GM19452 (cell line): Measurements from ENCODE around the gene TAX1BP1.
"Not testable (repeated sequence)": the region's sequence is repeated elsewhere in the genome, so short reads cannot be mapped to it uniquely, and the experiment has no call there.

Experiments
- ATAC-seq: cut with Tn5 transposase; IDR thresholded peaks from one replicate; pipeline ENCODE4 v1.9.1; 2021; ENCODE audit not compliant: unreplicated experiment

The TAX1BP1 gene

DNA sequence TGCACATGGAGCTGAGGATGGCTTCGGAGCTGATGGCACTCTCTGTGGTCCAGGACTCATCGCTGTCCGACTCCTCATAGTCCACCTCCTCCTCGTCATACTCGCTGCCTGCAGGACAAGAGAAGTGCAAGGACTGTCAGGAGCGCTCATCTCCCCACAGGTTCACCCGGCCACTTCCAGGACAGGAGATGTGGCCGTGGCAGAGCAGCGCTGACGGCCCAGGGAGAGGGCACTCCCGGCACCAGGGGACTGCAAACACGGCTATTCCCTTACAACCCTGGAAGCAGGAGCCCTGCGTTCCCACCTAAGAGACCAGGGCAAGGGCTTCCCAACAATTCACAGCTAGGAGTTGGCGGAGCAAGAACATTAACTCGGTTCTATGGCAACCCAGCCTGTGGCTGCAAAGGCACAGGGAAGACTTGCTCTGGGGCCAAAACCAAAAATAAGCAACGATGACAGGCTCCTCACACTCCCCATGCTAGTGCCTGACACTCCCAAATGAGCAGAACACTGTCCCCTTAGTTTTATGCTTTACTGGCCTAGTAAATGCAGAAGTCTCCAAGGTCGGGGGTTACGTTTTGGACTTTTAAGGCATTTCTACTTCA is 100.9 kb downstream of the TAX1BP1 start:
- no peak for ATAC-seq

DNA sequence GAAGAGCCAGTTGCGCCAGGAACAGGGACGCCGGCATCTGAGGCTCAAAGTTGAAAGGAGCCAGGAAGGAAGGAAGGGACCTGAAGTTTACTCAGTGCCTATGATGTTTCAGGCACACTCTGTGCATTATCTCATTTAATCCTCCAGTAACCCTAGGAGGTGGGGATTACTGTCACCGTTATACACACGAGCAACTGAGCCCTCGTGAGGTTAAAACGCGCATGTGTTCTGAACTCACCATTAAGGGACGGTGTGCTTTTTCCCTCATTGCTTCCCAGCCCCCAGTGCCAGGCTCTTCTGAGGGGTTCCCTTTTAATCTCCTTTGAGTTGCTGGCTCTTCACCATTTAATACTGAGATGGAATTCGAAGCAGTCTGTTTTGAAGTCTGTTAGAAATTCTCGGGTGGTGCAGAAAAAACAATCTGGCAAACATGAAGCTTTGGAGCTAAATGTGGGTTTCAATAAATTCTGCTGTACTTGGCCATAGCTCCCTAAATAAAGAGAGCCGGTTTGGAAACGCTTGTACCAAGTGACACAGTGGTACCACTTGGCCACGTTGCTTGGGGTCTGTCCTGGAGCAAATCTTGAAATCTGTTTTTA is 102.2 kb downstream of the TAX1BP1 start:
- ATAC-seq, result no peak

DNA sequence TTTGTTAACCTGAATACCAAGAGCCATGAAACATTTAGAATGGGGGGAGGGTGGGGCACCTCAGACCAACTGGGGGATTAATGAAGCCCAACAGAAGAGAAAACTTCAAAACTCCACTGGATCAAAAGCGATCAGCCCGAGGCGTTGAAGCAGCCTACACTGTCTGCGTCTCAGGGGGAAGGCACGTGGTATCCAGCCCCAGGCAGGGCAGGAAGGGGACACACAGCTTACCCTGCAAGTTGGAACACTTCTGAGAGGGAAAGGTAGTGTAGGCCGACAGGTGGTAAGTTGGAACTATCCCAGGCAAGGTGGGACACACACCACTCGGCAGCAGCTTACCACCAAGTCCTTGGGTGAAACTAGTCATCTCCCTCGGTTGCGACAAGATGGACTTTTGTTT is 102.9 kb downstream of the TAX1BP1 start:
- no peak for ATAC-seq

GRCh38 chr7:27843584-27844305 is 103.8 kb downstream of the TAX1BP1 start:
- ATAC-seq, result no peak

DNA sequence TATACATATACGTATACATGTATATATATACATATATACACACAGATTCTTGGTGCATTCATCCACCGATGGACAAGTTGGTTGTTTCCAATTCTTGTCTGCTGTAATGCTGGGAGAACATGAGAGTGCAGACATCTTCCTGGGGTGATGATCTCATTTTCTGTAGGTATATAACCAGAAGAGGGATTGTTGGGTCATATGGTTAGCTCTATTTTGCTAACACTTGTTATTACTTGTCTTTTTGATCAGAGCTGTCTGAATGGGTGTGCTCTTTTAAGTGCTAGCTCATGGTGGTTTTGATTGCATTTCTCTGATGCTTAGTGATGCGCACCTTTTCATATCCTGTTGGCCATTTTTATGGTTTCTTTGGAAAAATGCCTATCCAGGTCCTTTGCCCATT is 106.4 kb downstream of the TAX1BP1 start:
- ATAC-seq, result no peak

- ATAC-seq, result no peak
Observed at GRCh38 chr7:27850531-27850930, 110.6 kb downstream of the TAX1BP1 start.

- ATAC-seq, result not testable (repeated sequence)
Observed at GRCh38 chr7:27856703-27857485, 116.9 kb downstream of the TAX1BP1 start.

- ATAC-seq, result no peak
Observed at GRCh38 chr7:27860800-27861199, 120.8 kb downstream of the TAX1BP1 start.

DNA sequence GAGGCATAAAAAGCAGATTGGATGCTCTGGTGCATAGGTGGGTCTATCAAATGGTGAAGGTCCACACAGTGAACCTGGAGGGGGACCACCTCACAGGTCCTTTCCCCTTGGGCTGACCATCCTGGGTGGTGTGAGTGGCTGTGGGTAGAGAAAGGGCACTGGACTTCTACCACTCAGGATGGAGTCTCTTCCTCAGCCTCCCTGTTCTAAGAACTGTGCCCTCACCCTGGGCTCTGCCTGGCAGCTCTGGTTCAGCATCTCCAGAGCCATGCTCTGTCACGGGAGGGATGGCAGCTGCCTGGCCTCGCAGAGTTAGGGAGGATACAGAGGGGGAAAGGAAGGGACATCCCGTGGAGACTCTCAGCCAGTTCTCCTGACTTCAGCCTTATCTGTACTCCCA is 121.8 kb downstream of the TAX1BP1 start:
- no peak for ATAC-seq

DNA sequence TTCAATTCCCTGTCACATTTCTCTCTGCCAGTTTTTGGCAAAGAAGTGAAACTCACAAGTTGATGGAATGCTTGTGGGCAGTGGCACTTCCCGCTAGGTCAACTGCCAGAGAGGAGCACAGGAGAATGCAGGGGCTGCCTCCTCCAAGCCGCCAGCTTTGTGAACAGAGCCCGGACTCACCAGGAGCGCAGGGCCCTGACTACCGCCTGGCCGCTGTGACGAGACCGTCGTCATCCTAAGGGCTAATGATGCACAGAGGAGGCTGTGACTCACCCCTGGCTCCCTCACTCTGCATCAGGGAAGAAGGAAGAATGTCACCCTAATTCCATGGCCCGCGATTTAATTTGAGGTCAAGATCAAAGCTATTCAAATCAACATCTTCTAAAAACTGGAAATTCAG is 123.9 kb downstream of the TAX1BP1 start:
- ATAC-seq, result no peak

DNA sequence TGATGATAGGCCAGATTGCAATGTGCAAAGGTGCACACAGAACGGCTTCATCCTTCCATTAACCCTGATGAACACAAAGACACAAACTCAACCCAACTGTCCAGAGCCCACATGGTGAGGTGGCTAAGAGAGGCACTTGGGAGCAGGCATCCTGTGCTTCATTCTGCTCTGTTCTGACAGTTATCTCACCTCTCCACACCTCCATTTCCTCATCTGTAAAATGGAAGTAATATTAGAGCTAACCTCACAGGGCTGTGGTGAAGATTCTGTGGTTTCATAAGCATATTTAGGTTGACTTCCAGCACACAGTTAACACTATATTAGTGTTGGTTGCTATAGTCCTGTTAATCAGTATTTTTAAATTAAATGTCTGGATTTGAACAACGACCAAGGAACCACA is 126.3 kb downstream of the TAX1BP1 start:
- no peak for ATAC-seq

GRCh38 chr7:27866828-27867672 is 127.1 kb downstream of the TAX1BP1 start:
- ATAC-seq, result no peak

DNA sequence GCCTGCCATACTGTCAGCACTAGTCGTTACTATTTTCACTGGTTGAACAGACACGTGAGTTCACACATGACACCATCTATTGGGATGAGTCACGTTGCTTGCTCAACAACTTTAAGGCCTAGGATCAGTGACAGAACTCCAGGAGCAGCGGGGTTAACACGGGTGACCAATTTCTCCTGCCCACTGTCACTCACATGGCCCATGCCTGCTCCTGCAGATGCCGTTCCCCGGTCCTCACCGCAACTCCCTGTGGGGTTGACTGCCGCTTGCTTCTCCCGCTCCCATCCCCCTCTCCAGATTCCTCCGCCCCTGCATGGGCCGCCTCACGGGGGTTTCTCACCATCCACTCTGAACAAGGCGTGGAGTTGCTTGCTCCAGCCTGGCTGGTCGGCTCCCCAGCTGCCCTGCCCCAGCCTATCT is 128.2 kb downstream of the TAX1BP1 start:
- ATAC-seq, result no peak

- ATAC-seq, result no peak
Observed at GRCh38 chr7:27869056-27869455, 129.1 kb downstream of the TAX1BP1 start.

DNA sequence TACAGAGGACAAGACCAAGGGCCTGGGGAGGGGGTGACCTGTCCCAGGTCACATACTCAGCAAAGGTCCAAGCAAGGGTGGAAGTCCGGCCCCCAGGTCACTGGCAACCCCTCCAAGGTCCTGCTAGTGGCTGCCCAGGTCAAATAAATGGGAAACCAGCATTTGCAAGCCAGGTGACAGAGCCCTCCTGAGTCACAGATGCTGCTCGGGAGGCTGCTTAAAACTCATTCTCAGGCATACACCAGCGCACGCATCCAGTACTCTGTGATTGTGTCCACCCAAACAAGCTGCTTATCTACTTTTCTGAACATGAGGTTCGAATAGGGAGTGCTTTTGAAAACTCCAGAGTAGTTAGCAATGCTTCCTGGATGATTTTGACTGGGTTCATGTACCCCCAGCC is 130.6 kb downstream of the TAX1BP1 start:
- ATAC-seq, result no peak

DNA sequence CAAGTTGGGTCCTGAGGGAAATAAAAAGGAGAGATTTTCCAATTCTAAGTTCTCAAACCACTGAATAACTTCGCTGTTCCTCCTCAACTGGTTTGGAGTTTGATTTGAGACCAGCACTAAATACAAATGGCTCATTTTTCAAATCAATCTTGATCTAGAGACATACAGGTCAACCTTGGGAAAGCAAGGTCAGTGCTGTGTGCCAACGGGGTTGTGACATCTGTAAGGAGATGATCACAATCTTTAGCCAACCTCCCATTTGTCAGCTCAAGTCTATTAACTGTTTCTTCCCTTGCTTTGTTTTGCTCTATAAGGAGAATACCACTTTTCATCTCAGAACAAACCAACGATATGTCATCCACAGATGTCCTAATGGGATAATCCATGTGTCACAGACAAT is 131.1 kb downstream of the TAX1BP1 start:
- ATAC-seq, result no peak

DNA sequence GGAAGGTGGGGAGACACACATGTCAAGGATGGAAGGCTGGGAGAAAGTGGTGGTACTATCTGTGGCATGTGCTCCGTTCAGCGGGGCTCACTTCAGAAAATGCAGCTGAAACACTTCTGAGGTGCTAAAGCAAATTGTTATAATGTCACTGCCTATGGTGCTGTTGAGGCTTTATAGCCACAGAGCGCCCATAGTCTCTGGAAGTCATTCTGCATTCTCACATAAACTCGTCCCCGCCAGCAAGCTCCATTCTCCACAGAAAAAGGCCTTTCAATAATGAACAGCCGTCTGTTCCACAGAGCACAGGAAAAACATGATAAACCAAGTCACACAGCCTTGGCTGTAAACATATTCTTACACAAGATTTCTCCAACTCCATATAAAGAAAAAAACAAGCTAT is 131.9 kb downstream of the TAX1BP1 start:
- no peak for ATAC-seq

- ATAC-seq, result no peak
Observed at GRCh38 chr7:27872356-27873275, 132.7 kb downstream of the TAX1BP1 start.
